Stimulated activated CD4-positive, alpha-beta T cell treated with anti-CD3 and anti-CD28 coated beads, Interleukin-1b, Interleukin-23, amount 100 ng/mL, for 1 hour (primary cell): ENCODE measurements around the gene COL5A2.

ENCODE experiments used
- DNase-seq, 2 donors: peaks; one replicate each; pipeline ENCODE4 v3.0.0-alpha.2; 2020; ENCODE audit warnings: low read depth in 2 of 2

The COL5A2 gene

DNA sequence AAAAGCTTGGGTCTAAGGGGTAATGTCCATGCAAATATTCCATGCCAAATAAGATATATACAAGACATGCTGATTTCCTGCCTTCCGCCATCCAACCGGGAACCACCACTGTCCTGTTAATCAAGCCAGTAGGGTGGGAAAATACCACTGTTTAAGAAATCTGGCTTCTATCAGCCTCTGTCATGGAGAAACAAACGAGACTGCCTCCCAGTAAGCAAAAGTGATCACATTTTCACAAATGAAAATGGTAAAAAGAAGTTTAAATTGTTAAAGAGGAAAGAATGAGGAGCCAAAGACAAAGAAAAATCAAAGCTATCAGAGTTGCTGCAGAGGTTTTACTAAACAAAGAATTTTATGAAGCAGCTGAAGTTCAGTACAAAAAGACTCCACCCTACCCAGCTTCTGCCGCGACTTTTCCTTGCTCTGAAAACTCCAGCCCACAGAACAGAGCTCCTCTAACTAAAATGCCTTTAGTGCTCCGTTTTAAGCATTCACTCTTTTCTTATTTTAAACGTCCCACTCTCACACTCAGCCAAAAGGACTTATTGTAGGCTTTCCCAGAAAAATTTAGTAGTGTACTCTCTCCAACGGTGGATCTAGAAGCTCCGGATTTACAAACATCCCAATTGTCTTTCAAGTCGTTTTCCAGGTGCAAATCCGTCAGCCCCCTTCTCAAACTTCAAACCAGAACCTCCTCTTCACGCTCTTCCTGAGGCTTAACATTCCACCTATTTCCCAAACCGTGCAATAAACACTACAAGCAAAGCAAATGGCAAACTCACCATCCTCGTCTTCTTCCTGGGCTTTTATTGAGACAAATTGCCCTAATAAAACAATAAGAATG is 613 bp downstream of the COL5A2 start:
- DNase-seq: no peak

DNA sequence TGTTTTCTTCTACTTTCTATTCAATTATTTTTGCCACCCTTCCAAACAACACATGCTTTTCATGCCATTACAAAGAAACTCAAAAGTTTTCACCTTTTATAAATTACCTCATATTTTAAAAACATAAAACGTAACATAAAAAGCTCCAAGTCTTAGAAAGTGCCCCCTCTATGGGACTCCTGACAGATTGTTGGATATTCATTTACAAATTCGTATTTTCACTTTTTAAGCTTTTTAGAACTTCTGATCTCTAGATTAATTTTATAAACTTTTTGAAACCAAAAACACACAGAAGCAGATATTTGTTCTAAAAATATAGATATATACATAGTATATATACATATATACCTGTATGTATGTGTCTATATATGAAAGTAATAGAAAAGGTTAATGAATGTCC is 1.5 kb downstream of the COL5A2 start:
- no peak for DNase-seq

DNA sequence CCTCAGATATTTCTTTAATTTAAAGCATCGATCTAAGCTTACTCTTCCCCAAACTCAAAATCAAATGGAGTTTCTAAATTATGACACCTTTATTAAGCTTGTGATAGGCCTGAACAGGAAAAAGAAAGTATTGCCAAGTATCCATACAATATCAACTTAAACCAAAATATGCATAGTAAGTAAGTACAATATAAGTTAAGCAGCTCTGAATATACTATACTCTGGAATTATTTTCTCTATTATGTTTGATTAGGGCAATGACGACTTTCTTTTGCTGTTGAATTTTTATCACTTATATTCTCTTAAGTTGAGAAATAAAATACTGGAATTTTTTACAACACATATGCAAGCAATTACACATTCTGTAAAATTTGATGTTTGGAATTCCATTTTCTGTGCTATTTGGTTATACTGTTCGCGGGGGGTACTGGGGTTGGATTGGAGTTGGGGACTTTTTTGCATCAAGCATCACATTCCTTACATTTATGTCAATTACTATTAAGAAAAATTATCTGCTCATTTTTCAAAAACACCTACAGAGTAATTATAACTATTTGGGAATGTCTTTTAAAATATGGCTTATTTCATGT is 2.2 kb downstream of the COL5A2 start:
- DNase-seq: no peak

DNA sequence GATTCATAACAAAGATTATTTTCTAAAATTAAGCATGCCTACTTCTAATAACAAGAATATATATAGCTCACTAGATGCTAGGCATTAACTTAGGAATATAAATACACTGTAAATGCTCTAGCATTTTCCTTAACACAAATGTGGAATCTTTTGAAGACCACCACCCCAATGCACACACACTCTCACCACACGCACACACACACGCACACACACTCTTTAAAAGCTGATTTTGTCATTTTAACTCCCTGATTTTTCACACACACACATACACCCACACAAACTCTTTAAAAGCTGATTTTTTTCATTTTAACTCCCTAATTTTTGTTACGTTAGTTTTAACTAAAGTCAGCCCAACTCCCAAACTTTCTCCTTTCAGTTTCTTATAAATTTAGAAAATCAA is 3.0 kb downstream of the COL5A2 start:
- DNase-seq: no peak

DNA sequence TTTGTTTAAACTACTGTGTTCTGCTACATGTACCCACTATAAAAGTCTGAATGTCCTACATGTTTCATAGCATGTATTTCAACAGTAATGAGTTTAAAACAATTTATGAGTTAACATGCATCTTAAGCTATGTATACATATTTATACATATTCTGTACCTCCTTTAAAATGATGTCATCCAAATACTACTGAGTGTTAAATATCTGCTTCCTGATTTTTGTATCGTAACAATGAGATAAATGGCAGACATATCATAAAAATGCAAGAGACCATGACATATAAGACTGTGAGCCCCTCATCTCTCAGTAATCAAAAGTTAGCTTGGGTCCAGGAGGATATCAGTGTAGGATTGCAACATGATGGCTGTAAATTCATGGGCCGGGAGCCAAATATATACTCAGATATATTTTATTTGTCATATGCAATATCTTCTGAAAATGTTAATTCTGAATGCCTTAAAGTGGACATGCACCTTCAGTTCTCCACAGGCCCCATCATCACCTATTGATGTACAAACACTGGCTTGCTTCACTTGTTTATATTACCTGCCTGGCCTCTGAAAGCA is 3.6 kb downstream of the COL5A2 start:
- no peak for DNase-seq

DNA sequence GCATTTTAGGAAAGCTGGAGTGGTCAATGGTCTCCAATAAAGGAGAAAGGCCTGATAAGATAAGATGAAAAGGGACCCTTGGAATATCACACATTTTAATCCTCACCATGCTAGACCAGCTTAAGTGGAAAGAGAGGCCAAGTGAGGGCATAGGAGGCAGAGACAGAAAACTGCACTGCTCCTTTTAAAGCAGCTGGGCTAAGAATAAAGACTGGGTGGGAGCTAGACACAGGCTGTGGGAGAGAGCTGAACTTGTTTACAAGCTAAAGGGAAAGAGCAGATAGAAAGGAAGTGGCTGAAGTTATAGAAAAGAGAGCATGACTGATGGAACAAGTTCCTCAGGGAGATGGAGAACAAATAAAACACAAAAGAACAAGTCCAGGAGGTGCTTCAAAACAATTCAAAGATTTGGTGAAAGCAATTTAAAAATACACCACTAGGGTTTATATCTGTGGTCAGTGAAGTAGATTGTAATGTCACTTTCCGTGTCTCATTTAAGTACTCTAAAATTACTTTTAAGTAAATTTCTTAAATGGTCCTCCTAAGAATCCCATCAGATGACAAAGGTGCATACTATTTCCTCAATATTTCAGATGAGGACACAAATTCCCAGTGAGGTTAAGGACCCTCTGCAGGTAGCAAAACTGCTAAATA is 7.5 kb downstream of the COL5A2 start:
- DNase-seq: no peak

DNA sequence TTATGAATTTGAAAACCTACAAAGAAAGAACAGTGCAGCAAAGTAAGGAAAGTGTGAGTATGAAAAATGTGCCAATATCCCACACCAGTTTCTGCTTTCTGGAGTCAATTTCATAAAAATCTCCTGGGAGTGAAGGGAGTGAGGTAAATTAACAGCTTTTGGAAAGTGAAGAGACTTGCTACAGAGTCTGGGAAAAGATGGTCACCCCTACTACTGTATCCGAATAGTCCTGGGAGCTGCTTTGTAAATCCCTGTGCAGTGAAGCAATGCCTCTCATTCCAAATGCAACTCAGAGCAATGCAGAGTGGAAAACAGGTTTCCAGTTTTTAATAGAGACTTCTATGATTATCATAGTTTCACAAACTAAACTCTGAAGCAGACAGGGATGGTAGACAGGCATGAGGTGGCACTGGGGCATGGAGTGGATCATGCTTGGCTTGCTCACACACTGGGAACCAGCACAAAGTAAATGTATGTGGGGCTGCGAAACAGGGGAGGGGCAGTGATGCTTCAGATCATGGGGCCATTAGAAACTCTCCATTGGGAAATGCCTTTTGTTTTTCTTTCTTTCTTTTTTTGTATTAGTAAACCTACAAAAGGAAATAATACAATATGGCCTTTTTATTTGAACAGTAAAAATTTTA is 10.6 kb downstream of the COL5A2 start:
- no peak for DNase-seq

DNA sequence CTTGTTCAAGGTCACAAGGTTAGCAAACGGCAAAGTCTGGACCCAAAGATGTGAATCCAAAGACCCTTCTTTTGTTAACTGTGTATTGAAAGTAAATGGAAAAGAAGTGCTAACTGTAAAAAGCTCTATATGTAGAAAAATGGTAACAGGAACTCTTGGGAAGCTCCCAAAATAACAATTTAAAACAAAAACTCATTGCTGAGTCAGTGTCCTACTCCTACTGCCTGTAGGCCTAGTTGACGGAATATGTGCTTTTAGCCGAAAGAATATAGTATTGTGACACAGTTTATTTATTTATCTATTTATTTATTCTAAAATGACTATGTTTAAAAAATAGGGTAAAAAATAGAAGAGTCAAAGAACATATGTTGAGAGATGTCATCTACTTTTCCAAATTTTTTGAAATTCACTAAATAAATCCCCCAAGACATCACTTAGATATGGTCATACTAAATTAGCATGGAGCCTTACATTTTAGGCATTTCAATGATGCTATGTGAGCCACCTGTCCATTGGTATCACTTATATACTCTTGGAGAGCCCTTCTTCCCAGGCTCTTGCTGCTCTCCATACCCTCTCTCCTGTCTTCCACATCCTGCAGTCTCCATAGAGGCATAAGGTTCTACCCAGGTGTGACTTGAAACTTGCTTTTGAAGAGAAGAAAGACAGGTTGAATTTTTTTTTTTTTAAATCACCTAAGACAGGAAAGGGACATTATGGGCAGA is 13.7 kb downstream of the COL5A2 start:
- no peak for DNase-seq

DNA sequence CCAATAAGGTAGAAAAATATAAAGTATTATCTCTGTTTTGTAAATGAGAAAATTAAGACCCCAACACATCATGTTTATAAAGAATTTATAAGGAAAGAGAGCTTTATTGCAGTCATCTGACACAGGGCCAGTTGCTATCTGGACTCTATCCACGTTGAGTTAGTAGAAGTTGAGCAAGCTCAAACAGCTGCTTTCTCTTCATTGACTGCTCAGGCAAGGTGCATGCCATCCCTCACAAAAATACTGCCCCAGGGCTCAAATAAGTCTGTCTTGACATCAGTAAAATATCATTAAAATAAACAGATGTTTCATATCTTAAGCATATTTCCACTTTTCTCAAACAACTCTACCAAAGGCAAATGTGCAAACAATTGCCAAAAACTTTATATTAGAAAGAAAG is 14.8 kb downstream of the COL5A2 start:
- DNase-seq: no peak

DNA sequence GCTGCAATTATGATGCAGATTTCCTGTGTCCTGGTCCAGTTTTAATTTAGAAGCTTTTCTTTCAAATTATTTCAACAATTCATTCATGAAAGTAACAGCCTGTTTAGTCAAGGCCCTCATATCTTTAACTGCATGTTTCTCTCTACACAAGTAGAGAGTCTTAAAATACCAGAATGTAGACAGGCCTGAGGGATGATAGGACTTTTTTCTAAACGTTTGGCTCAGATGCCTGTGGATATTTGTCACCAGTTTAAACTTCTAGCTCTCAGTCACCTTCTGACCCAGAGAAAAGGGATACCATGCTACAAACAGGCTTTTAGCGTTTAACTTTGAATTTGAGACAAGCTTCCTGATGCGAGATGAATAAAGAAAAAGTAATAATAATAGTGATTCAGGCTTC is 15.7 kb downstream of the COL5A2 start:
- no peak for DNase-seq

DNA sequence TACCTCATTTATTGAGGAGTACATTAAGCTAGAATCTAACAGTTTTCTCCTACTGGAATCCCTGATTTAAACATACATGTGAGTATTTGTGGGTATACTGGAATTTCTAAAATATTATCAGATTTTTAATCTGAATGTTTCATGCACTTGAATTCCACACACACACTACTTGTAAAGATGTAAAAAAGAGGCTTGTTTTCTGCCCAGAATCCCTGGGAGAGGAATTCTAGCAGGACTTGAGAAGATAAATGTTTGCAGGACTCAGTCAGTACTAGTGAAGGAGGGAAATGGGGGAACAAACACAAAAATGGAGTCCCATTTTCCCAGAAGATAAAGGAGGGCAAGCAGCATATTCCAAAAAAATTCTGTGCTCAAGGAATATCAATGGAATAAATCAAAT is 17.0 kb downstream of the COL5A2 start:
- DNase-seq: no peak

DNA sequence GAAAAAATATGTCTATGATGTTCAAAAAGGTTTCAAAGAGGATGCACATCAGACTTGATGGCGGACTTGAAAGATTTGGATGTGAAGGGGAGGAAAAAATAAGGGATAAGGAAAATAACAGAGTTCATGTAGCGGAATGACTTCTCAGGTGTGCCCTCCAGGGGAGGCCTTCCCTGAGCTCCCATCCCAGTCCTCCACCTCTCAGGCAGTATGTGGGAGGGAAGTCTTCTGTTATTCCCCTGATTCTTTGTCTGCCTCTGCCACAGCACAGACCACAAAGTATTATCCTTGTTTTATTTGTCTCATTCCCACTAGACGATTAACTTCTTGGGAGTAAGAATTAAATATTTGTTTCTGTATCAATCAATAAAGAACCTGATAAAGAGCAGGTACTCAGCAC is 17.7 kb downstream of the COL5A2 start:
- DNase-seq: no peak

DNA sequence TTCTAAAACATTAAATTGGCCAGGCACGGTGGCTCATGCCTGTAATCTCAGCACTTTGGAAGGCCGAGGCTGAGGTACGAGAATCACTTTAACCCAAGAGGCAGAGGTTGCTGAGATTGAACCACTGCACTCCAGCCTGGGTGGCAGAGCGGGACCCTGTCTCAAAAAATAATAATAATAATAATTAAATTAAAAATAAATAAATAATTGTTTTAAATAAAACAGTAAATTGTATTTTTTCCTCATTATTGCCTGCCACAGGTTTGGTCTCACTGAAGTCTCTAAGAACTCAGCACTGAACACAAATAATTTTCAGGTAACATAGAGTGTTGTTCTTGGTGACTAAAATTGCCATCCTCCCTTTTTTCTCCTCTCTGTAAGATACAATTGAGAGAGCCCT is 19.8 kb downstream of the COL5A2 start:
- DNase-seq: no peak

DNA sequence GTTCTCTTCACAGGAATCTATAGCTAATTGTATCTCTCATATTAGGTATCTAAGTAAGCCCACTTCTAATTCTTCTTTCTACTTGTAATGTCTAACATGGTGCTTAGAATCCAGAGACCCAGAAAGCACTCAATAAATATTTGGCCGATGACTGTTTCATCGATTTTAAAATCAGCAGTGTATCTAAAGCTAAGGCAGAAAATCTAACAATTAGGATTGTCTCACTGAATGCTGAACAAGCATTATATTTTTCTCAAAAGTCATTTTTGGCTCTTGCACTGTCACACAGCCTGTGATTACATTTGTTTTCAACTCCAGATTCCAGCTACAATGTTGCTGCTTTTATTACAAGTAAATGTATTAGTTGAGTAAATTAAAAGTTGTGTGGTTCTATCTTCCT is 20.3 kb downstream of the COL5A2 start:
- DNase-seq: no peak

DNA sequence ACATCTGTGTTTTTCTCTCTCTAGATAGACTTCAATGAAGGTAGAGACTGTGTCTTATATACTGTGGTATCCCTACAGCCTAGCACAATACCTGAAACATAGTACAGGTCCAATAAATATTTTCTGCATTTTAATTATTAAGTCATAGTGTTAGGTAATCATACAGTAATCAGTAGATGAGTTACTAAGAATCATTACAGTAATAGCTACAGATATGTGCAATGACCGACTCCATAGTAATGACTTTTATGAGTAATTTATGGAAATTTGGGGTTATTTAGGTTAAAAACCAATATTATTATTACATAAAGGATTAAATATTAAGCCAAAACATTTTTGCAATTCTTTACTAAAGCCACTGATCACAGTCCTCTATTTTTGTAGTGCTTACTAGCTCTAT is 21.6 kb downstream of the COL5A2 start:
- DNase-seq: no peak

DNA sequence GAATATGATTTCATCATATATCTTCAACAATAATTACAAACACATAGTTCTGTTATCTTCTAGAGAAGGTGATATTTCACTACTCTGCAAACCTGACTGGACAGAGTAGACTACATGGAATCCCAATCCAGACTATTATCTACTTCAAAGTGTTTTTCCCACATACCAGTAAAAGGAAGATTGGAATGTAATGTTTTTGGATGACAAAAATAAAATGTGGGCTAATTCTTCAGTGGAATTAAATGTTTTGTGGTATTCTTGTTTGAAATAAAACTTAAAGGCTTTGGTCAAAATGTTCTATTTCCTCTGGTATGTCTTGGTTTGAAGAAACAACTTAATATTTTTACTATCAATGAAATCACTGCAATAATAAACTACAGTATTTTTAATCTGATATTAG is 22.1 kb downstream of the COL5A2 start:
- no peak for DNase-seq

DNA sequence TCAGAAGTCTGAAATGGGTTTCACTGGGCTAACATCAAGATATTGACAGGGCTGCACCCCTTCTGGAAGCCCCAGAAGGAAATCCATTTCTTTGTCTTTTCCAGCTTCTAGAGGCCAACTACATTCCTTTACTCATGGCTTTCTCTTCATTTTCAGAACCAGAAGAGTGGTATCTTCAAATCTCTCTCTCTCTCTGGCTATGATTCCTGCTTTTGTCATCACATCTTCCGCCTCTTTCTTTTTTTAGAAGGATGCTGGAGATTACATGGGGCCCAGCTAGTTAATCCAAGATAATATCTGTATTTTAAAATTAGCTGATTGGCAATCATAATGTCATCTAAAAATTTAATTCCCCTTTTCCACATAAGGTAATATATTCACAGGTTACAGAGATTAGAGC is 23.8 kb downstream of the COL5A2 start:
- no peak for DNase-seq

DNA sequence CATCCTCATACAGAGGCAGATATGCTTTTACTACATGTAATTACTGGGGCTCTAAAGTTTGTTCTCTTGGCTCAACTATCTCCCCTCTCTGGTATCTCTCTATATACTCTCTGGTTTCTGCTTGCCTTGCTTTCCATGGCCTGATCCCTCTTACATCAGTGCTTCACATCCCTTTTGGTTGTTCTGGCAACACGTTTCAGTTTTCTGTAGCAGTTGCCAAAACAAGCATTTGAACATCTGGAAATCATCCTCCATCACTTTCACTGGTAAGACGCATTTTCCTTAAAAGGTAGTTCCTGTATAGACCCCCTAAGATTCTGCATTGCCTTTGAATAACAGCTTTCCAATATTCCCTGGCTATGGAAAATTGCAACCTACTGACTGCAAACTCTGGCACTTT is 25.9 kb downstream of the COL5A2 start:
- DNase-seq: no peak

DNA sequence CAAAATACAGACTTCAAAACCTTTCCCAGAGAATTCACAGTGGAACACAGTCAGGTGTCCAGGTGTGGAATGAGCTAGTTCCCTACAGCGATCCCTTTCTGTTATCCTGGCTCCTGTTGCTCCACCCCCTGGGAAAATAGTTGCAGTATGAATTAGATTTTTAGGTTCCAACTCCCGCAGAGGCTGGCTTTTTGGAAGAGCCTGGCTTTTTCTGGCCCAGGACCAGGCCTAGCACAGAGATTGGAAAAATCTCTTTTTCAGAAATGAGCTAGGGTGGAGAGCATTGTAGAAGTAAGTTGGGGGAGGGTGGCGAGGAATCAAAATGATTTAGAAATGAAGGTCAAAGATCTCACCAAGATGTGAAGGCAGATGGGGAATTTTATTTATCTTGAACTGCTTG is 27.1 kb downstream of the COL5A2 start:
- no peak for DNase-seq

DNA sequence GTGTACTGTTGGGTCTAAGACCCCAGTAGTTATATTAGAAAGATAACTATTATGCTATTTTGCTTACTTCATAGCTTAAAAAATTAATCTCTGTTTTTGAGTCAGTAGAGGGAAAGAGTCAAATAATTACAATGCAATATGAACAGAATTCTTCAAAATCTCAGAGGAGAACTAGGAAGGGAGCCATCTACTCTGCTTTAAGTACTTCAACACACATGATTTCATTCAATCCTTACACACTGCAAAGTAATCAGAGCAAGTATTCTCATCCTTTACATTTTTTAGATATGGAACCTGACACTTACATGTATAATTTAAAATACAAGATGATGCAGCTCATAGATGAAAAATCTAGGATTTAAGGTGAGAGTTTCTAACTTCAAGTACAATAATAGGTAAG is 27.7 kb downstream of the COL5A2 start:
- no peak for DNase-seq

DNA sequence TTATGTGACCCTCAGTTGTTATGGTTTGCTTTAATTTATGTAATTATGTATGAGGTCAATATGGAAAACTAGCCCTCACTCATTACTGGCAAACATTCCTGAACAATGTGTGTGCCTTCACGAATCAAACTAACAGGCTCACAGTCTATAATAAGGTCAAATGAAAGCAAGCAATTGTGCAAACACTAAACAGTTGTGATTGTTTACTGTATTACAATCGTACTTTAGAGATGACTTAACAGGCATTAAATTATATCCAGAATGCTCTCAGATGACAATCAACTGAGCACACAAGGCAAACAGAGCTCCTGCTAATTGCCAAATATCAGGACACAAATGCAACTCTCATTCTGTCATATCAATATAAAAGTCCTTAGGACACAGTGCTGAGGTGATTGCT is 29.5 kb downstream of the COL5A2 start:
- DNase-seq: no peak

DNA sequence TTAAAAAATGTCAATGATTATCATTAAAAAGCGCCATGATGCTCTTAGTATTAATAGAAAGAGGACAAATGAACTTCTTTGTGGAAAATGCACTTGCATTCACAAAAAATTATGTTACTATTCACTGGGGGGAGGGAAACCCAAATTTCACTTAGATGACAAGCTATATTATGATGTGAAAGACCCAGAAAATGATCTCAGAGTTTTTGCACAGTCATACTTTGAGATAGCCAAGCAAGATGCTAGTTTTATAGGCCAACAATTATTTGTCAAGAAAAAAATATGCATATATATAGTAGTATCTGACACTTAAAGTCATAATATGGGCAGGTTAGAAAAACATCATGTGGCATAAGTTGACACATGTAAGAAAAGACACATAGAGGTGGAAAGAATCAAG is 31.6 kb downstream of the COL5A2 start:
- DNase-seq: no peak
